NCI-H1092 treated with DMSO at 0.1 percent for 48 hours (cell line): ENCODE data around the gene HOXD9.

Experiments used
- DNase-seq: peaks from one replicate; lab custom pipeline; 2025; lab: John Stamatoyannopoulos, UW

HOXD9 gene

DNA sequence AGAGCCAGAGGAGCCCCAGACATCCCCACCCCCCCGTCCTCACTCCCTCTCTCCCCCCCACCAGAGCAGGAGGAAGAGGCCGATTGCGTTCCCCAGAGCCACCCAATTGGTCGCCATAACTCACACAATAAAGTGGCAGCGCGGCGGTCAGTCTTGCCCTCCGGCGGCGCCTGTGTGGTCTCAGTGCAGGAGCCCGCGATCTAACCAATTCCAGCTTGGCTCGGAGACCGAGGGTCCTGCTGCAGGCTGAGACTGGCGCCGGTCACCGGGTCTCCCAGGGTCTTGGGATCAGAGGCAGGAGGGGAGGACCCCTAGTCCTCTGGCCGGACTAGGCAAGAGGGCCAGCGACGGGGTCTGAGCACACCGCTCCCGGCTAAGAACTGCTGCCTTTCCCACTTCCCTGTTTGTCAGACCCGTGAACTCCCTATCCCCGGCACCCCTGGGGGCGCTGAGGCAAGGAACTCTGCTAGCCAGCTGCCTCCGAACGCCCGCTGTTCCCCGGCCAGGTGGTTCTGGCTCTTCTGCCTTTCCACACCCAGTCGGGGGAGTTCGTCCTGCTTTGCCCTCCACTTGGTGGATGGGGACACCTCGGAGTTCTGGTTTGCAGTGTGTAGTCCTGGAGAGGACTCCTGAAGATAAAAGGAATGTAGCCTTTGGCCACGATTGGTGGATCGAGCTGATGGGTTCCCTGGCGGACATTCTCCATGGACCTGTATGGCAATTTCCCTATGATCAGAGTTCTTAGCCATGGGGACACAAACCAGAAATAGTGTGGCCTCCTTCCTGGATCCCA, 24.0 kb upstream of the HOXD9 start:
- no peak for DNase-seq

- DNase-seq: no peak
Measured at GRCh38 chr2:176099159-176099727, 23.3 kb upstream of the HOXD9 start.

GRCh38 chr2:176099728-176100546, 22.6 kb upstream of the HOXD9 start, which contains the start of gene HOXD12:
TSS of gene HOXD12 (plus strand) at chr2:176099795. CDS start at chr2:176099802, 7 bp downstream.
- no peak for DNase-seq

DNA sequence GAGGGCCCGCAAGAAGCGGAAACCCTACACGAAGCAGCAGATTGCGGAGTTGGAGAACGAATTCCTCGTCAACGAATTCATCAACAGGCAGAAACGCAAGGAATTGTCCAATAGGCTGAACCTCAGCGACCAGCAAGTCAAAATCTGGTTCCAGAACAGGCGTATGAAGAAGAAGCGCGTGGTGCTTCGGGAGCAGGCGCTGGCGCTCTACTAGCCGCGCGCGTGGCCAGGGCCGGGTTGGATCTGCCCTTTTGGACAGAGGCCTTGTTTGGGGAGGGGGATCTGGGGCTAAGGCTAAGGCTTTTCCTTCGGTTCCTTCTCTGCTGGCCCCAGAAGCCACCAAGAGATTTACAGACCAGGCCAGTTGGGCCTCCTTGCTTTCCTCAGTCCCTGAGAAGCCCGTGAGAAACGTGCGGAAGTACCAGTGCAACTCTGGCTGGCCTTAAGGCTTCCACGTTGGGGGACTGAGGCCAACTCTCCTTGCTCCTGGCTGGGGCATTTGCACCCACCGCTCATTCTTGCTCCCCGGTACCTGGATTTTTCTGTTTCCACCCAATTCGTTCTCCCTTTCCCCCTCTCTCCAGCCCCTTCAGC, 21.9 kb upstream of the HOXD9 start:
- DNase-seq: no peak

GRCh38 chr2:176101216-176101830, 21.2 kb upstream of the HOXD9 start:
- no peak for DNase-seq

GRCh38 chr2:176101842-176102241, 20.7 kb upstream of the HOXD9 start:
- no peak for DNase-seq

DNA sequence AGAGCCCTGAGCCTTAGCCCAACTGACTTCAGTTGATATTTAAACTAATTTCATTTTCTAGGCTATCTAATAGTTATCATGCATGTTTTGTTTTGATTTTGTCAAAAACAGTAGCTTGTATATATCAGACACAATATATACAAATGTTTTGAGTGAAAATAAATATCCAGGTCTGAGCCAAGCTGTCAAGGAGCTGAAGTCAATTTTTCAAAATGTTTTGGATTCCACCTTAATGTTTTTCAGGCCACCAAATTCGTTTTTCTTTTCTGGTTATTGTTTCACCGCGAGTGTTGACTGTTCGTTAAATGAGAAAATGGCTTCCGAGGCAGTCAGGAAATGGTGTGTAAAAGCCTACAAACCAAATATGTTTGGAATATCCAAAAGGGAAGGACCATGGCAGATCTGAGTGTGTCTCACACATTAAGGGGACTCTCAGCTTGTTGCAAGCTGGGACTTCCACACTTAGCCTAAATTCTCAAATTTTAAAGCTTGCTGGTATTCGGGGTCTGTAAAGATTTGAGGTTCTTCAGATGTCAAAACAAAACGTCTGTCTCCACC, 20.1 kb upstream of the HOXD9 start:
- no peak for DNase-seq

DNA sequence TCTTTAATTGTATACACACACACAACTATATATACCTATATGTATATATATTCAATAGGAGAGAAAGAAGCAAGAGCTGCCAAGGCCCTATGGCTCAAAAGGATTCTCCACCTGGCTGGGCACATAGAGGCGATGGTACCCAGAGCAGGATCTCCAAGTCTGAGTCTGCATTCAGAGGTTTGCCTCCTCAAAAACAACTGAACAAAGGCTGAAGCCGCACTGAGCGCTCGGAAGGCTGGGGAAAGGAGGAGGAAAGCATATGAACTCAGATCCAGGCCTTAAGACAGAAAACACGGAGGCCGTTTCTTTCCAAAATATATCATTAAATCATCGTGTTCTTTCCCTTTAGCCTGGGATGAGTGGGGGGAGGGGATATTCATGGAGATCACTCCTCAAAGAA, 19.3 kb upstream of the HOXD9 start:
- DNase-seq: no peak

- no peak for DNase-seq
Measured at GRCh38 chr2:176103742-176104315, 18.7 kb upstream of the HOXD9 start.

DNA sequence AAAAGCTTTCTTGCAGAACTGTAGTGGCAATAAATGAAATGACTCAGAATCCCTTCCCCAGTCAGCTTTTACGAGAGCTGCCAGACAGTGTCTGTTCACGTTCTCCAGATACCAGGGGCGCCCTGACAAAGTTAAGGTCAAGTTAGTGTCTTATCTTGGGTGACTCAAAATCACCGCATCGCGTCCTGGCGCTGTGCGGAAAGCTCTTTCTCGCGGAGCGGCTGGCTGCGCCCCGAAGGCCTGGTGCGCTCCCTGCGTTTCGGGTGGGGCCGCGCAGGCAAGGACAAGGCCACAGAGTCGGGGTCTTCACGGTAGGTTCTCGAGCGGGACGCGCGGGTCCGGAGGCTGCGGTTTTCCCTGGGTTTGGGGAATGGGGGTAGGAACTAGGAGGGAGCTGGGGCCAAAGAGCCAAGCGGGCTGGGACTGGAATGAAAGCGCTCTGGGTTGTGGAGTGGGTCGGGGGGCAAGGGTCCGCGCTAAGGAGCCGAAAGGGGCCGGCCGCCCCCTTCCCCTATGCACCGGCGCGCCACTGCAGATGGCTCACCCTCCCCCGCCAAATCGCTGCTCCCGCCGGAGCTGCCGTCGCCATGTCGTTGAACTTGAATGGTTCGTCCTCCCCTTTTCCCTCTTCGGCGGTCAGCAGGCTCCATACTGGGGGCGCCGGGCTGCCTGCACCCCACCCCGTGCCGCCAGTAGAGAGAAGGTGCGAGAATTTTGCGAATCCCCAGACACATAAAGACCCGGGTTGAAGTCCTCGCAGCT, 18.0 kb upstream of the HOXD9 start:
- DNase-seq: no peak

DNA sequence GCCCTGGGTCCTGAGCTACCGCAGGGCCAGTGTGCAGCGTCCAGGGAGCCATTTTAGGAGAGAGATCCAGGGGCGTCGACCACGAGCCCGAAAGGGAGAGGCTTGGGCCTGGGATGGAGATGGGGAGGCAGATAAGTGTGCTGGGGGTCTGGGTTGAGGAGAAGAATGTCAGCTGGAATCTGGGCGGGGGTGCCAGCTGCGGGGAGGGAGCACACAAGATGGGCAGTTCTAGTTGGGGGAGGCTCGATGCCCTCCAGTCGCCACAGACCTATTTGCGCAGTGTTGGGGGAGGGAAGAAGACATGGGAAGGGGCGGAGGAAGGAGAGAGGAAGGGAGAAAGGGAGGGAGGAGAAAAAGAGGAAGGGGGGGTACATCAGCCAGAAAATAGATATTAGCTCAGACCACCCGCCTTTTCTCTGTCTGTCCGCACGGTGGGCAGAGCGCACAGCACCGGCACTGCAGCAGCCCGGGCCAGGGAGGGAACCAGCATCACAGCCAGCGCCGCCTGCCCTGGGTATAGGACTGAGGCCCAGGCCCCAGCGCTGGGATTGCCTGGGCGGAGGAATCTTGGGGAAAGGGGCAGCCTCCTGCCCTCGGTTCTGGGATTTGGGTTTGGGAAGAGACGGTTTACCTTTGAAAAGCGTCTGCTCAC, 17.3 kb upstream of the HOXD9 start:
- DNase-seq: no peak

DNA sequence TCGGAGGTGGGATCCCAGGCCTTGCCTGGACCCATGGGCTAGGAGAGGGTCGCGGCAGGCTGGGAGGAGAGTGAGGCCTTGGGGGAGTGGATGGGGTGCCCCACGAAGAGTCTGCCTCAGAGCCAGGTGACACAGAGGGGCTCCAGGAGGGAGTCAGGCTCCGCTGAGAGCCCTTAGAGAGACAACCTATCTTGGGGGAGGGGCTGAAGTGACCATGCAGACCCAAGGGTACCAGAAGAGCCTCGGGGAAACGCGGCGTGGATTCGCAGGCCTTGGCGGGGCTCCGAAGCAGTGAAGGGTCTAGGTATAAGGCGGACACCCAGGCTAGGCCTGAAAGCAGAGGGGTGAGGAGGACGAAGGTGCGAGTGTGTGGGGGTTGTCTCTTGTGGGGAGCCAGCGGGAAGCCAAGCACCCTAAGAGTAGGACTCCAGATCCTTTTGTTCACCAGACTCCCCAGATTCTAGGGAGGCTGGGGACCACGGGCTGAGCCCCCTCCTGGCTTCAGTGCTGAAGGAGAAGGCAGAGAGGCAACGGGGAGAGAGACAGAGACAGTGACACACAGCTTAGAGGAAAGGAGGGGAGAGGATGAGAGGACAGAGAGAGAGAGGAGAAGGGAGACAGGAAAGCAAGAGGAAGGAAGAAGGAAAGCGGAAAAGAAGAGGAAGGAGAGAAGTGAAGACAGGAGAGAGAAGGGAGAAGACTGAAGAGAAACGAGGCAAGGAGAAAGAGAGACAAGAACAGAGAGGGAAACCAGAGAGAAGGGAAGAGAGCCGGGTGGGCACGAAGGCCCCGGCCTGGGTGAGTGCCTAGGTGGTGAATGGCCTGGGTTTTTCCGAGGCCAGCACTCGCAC, 16.6 kb upstream of the HOXD9 start:
- no peak for DNase-seq

- DNase-seq: no peak
Measured at GRCh38 chr2:176106581-176107539, 15.7 kb upstream of the HOXD9 start, which contains the start of gene HOXD11. TSS of gene HOXD11 (plus strand) at chr2:176107280. CDS start at chr2:176107356, 76 bp downstream.

GRCh38 chr2:176107731-176108181, 14.8 kb upstream of the HOXD9 start:
- no peak for DNase-seq

- DNase-seq: no peak
Measured at GRCh38 chr2:176109192-176109901, 13.2 kb upstream of the HOXD9 start.

- no peak for DNase-seq
Measured at GRCh38 chr2:176109946-176110345, 12.6 kb upstream of the HOXD9 start.
